Measurements from ENCODE around the gene PSMD2. TPM values are rescaled to one million over a fixed set of nuclear protein-coding genes. Genes with fewer than 3 reads are reported as not detected.
A peak's percentile ranks its signal among the peaks of the same experiment; 100 is the strongest.

Gene PSMD2
- total RNA-seq, 1 experiment from 2014 or later, result 344 TPM

DNA sequence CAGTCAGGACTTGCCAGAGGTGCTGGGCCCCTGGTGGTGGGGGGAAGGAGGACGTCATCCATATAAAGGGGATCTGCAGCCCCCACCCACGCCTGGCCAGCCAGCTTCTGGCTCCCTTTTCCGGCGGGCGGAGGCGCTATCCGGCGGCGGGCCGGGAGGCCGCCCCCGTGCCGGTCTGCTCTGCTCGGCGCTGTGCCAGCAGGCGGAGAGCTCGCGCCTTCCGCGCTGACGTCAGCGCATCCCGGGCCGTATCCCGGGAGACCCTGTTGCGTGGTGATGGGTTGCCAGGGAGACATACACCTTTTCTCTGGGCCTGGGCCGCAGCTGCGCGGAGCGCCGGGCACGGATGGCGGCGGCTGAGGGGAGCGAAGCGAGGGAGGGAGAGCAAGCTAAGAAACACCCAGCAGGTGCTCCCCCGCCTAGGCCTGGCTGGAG lies 39.5 kb downstream of the PSMD2 start:
- H2BK5ac ChIP-seq (ENCODE audit: insufficient read length, low read length), result no peak overlapping the region
- no peak overlapping the region for H3K23ac ChIP-seq (ENCODE audit: insufficient read length, low read depth, low read length)
- H3T11ph ChIP-seq (ENCODE audit: low read length), result no peak overlapping the region
- H3K23me2 ChIP-seq (ENCODE audit: insufficient read length, low read depth, low read length, poor library complexity, severe bottlenecking), result peaks cover 10% of the 10 kb centered on the region
- no peak overlapping the region for H4K5ac ChIP-seq (ENCODE audit: insufficient read length, low read depth, low read length)
- no peaks in the 10 kb centered on the region for H3K79me2 ChIP-seq (ENCODE audit: insufficient read depth, low read length)
- peaks cover 4% of the 10 kb centered on the region for H4K20me1 ChIP-seq (ENCODE audit: control insufficient read depth, insufficient read depth, insufficient read length)
- no peak overlapping the region for H3K4me2 ChIP-seq (ENCODE audit: insufficient read depth, insufficient read length, low read length)
- H3K4me1 ChIP-seq (ENCODE audit: insufficient read depth, low read length), result no peaks in the 10 kb centered on the region
- no peaks in the 10 kb centered on the region for H3K79me1 ChIP-seq (ENCODE audit: insufficient read depth, low read depth, low read length, poor library complexity, severe bottlenecking)
- H3K27me3 Mint-ChIP-seq (ENCODE audit: low read depth), result no peaks in the 10 kb centered on the region; the same call in 1 of the 2 replicates
- no peaks in the 10 kb centered on the region for H3K27me3 ChIP-seq (ENCODE audit: insufficient read depth, low read length)
- TF ChIP-seq CTCF (conservative IDR thresholded peaks at IDR 0.05), result peak; percentile 25; the same call in 1 of the 3 replicates
- no peak overlapping the region for H3K56ac ChIP-seq (ENCODE audit: insufficient read length, low read depth, low read length)
- no CpG with 5 or more reads among the region's 37 CpGs for WGBS (ENCODE audit: extremely low coverage, insufficient read length, low lambda C conversion rate)
- peak overlapping the region in 1 of 2 experiments; percentile 63; a peak in 3 of 5 replicates for H3K4me3 Mint-ChIP-seq
- no peak overlapping the region for H4K91ac ChIP-seq (ENCODE audit: insufficient read length, low read depth, low read length)
- peaks cover 34 to 37% of the 10 kb centered on the region in 2 experiments for H3K4me1 Mint-ChIP-seq
- H3K36me3 Mint-ChIP-seq (ENCODE audit: insufficient read depth in 1 of 3, low read depth in 3 of 3), result peaks cover 20 to 42% (median 27%) of the 10 kb centered on the region in 3 experiments
- H2BK12ac ChIP-seq (ENCODE audit: insufficient read length, low read depth, low read length), result no peak overlapping the region
- H4K8ac ChIP-seq (replicated peaks; ENCODE audit: insufficient read length, low read depth, low read length), result no peak overlapping the region
- H2BK20ac ChIP-seq (ENCODE audit: low read depth, low read length, poor library complexity, severe bottlenecking), result no peak overlapping the region
- H3K18ac ChIP-seq (ENCODE audit: insufficient read length, low read depth, low read length), result peak overlapping the region; percentile 75
- no peak overlapping the region for H3K27ac ChIP-seq (ENCODE audit: insufficient read length, low read depth, low read length)
- peak overlapping the region; percentile 18; the same call in 1 of the 2 replicates for H3K14ac ChIP-seq (ENCODE audit: insufficient read depth, low read length)
- H2AFZ ChIP-seq (ENCODE audit: low read length), result no peak overlapping the region
- H3K27ac Mint-ChIP-seq, result peak overlapping the region in 2 of 3 experiments; percentile 6 to 90; a peak in 3 of 7 replicates
- H3K9me3 ChIP-seq (ENCODE audit: control insufficient read depth, low read depth, low read length), result no peaks in the 10 kb centered on the region
- no peak overlapping the region for H2AK5ac ChIP-seq (ENCODE audit: insufficient read length, low read length)
- no peaks in the 10 kb centered on the region; a peak in 1 of 5 replicates for H3K9me3 Mint-ChIP-seq
- DNase-seq, result peak; percentile 93
- H3K9ac ChIP-seq (ENCODE audit: extremely low read depth, insufficient read length, low read length), result no peak overlapping the region
- no peak overlapping the region for H3K4ac ChIP-seq (ENCODE audit: low read depth, low read length)
- H2BK120ac ChIP-seq (ENCODE audit: low read depth, low read length, poor library complexity, severe bottlenecking), result no peak overlapping the region
- no peak overlapping the region for H2BK15ac ChIP-seq (ENCODE audit: low read depth, low read length)
